H1 (cell line): ENCODE data around the gene MKLN1.

ENCODE experiments used
- CEBPB ChIP-seq: IDR thresholded peaks from 2 replicates; pipeline ENCODE4 v1.6.1; 2012; ENCODE audit warnings: low read depth, low read length
- CTCF ChIP-seq, 3 experiments: IDR thresholded peaks; 1 replicate in 2 of 3; 2 replicates in 1 of 3; pipeline versions ENCODE4 v1.5.1 to v1.6.1; 2011; ENCODE audit warnings: low read length in 3 of 3, mild to moderate bottlenecking in 3 of 3, inconsistent platforms in 2 of 3, low read depth in 1 of 3, moderate library complexity in 1 of 3; ENCODE audit not compliant: insufficient read depth in 1 of 3; ENCODE audit errors: control extremely low read depth in 1 of 3
- HDAC6 ChIP-seq: IDR thresholded peaks from one replicate; pipeline ENCODE4 v1.7.1; 2012; ENCODE audit warnings: low read depth, mild to moderate bottlenecking, inconsistent platforms, low read length, moderate library complexity
- MAX ChIP-seq: IDR thresholded peaks from 2 replicates; pipeline ENCODE4 v1.6.1; 2012; ENCODE audit warnings: inconsistent platforms
- POLR2A ChIP-seq, 2 experiments: IDR thresholded peaks; 1 replicate in 1 of 2; 2 replicates in 1 of 2; pipeline ENCODE4 v1.6.1; 2011; ENCODE audit warnings: low read depth in 2 of 2, low read length in 2 of 2, mild to moderate bottlenecking in 2 of 2; ENCODE audit errors: control extremely low read depth in 1 of 2
- RFX5 ChIP-seq: IDR thresholded peaks from 2 replicates; pipeline ENCODE4 v1.6.1; 2011; ENCODE audit warnings: low read depth, low read length, improper control_type of control experiment, borderline replicate concordance
- YY1 ChIP-seq: IDR thresholded peaks from 2 replicates; pipeline ENCODE4 v1.6.1; 2011; ENCODE audit warnings: low read depth, mild to moderate bottlenecking, low read length

GRCh38 chr7:131538071-131538812, 210.6 kb downstream of the MKLN1 start:
- no peak for TF ChIP-seq HDAC6
- TF ChIP-seq RFX5 = no peak
- no peak for TF ChIP-seq CTCF (IDR thresholded peaks at IDR 0.05; ENCODE audit: control extremely low read depth in 1 of 3, insufficient read depth in 1 of 3, low read depth in 1 of 3, low read length in 3 of 3)
- no peak for TF ChIP-seq CEBPB
- no peak for TF ChIP-seq YY1
- TF ChIP-seq POLR2A (IDR thresholded peaks at IDR 0.05; ENCODE audit: control extremely low read depth in 1 of 2, low read depth in 2 of 2, low read length in 2 of 2) = peak in 1 of 2 experiments; percentile 28; a peak in 1 of 3 replicates
- TF ChIP-seq MAX = no peak
